Dermis microvascular lymphatic vessel endothelial cell (primary cell): ENCODE results near the gene KRT4. TPM values are rescaled to one million over a fixed set of nuclear protein-coding genes. Genes with fewer than 3 reads are reported as not detected.

Experiments used
- DNase-seq, 2 donors: peaks; one replicate each; pipeline versions ENCODE4 v3.0.0 to v3.0.0-alpha.2; 2010; ENCODE audit warnings: low read depth in 2 of 2
- total RNA-seq: library from RNA; depleted of rRNA; stranded (reverse); fragments of >200 nt; gene quantifications from 2 replicates; pipeline ENCODE4 v1.2.1, GENCODE V29; 2014

The KRT4 gene
- total RNA-seq, 1 donor from 2014 or later = not detected

DNA sequence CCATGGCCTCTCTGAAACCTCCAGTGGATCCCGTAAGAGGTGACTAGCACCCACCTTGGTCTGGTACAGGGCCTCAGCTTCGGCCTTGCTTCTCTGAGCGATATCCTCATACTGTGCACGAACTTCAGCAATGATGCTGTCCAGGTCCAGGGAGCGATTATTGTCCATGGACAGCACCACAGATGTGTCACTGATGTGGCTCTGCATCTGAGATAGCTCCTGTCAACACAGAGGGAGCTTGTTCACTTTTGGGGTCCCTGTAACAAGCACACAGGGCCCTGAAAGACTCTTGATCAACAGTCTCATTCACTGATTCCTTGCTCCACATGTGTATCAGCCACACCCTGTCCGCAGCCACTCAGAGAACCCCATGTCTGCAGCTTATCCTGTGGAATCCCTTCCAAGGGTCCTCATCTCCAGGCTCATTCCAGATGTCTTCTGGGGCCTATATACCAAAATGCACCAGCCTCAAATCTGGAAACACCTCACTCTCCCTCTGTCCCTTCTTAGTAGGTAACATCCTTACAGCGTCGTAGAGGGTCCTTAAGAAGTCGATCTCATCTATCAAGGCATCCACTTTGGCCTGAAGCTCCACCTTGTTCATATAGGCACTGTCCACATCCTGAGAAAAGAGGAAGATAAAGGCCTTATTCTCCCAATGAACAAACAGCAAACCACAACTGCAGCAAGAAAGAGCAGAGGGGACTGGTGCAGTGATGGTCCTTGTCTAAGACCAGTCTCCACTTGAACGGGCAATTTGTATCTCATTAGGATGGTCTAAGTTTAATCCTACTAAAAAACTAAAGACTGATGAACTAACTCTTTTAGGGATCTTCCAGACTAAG, 21.5 kb downstream of the KRT4 start:
- DNase-seq = no peak

DNA sequence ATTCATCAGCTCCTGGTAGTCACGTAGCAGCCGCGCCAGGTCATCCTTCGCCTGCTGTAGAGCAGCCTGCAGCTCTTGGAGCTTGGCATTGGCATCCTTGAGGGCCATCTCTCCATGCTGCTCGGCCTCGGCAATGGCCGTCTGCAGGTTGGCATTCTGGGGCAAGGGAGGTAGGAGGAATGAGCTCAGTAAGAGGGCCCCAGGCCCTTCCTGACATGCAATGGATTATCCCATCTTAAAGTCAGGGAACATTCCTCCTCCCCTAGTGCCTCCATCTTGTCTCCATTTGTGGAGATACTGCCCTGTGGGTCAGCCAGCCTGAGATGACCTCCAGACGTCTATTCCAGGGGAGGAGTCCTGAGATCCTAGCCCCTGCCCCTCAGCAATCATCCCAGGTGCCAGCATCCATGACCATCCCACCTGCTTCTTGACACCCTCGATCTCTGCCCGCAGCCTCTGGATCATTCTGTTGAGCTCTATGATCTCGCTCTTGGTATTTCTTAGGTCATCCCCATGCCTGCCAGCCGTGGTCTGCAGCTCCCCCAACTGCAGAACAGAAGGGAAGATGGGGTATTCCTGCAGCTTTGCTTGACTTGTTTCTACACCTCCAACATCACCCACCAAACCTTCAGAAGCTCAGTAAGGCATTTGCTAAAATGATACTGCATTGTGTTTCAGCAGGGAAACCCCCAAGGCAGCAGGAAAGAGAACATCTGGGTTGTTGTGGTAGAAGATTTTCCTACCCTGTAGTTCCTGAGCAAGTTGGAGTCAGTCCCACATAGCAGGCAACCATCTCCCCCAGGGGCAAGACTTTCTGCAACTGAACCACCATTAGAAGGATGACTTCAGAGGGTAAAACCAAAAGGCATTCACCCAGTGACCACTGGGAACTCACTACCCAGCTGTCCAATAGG, 22.4 kb downstream of the KRT4 start:
- DNase-seq = no peak

DNA sequence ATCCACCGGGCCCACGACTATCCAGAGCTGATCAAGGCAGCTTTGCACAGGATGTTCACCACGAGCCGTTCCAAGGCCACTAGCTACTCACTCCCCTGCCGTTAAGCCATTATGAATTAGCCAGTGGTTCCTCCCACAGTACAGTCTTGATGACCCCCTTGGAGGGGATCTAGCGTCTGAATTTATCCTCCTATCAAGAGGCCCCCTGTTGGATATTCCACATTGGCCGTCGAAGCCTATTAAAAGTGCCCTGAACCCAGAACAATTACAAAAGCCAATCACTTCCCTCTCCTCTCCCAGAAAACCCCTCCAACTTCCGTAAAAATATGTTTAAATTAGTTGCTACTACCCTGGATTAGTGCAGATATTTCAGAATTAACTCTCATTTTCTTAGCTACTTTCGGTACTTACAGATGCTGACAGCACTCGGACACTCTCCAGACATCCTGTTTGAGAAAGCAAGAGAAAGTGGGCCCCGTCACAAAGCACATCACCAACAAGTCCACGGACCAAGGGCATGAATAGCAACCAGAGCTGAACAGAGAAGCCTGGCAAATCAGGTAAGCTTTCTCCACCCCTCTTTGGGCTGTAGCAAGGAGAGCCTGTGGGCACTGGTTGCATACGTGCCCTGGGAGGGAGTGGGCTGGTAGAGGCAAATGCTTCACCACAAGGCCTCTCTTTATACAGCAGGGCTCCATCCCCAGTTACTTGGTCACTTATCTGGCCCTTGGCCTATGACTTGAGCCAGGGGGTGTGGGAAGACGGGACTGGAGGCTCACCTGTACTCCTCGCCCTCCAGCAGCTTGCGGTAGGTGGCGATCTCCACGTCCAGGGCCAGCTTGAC, 23.3 kb downstream of the KRT4 start:
- DNase-seq = no peak

DNA sequence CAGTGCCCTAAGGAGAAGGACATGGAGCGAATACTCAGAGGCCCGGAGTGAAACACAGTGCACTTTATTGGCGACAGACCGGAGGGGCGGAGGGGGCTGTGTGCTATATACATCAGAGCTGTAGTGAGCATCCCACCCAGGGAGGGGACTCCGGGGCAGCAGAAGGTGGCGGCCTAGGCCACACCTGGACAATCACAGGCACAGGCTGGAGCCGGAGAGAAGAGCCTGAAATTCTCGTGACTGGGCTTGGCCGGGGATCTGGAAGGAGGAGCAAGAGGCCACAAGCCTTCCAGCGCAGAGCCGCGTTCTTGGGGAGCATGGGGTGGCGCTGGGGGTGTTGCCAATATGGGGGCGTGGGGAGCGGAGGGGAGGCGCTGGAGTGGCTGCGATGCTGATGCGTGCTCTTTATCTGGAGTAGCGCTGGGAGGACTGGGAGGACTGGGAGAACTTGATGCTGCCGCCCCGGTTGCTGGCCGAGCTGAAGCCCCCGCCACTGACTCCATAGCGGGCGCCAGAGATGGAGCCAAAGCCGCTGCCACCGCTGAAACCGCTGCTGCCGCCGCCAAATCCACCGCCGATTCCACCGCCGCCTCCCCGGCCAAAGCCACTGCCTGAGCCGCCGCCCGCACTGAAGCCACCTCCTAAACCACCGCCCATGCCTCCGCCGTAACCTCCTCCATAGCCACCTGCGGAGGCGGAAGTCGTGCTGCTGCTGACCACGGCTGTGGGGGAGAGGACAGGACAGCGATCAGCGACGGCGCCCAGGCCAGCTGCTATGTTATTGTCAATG, 24.1 kb downstream of the KRT4 start:
- DNase-seq = no peak

DNA sequence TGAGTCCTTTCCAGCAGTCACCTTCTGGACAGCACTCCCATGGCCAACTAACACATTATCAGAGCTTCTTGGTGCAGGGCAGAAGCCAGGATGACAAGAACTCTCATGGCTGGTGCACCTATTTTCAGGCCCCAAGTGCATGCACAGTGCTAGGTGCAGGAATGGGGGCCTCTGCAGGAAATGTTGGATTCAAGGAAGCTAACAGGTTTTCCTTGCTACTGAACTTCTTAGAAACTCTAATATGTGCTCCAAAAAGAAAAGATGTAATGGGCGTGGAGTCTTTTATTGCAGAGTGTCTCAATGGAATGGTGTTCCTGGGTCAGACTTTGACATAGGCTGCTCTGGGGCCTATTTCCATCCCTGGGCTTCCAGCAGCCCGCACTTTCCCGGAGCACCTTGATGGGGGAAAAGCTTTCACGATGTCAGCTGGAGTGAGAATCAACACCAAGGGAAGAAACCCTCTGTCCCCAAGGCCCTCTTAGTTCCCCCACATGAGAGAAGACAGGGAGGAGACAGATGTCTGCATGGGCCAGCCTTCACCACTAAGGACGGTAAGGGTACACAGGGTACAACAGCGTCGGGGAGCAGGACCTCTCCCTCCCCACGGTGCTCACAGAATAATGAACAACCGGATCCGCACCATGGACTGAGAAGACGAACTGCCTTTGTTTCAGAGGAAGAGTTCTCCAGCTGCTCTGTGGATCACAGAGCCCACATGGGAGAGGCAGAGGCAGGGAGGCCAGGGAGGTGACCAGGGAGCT, 24.9 kb downstream of the KRT4 start:
- DNase-seq = no peak

DNA sequence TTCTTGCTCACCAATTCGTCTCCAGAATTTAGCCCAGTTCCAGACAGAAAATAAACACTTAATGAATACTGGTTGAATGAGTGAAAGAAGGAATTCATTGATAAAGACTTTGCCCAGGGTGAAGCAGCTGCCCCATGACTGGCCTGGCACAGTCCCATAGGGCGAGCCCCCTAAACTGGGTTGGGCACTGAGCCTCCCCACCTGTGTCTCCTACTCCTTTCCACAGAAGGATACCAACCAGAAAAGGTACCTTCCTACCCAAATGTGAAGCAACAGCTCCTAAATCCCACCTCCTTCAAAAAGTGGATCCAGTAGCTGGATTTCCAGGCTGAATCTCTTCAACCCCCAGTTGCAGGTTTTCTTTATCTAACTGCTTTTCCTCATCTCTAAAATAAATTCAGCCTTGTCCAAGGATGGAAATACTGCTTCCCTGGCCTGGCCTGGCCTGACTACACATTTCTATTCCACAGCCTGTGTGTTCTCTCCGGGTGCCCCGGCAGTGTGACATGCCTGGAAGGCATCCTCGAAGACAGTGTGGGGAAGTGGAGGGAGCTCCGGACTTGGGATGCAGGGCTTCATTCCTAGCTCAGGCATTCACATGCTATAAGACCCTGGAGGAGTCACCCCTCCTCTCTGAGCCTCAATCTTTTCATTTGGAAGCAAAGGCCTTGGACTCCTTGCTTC, 25.6 kb downstream of the KRT4 start:
- no peak for DNase-seq

DNA sequence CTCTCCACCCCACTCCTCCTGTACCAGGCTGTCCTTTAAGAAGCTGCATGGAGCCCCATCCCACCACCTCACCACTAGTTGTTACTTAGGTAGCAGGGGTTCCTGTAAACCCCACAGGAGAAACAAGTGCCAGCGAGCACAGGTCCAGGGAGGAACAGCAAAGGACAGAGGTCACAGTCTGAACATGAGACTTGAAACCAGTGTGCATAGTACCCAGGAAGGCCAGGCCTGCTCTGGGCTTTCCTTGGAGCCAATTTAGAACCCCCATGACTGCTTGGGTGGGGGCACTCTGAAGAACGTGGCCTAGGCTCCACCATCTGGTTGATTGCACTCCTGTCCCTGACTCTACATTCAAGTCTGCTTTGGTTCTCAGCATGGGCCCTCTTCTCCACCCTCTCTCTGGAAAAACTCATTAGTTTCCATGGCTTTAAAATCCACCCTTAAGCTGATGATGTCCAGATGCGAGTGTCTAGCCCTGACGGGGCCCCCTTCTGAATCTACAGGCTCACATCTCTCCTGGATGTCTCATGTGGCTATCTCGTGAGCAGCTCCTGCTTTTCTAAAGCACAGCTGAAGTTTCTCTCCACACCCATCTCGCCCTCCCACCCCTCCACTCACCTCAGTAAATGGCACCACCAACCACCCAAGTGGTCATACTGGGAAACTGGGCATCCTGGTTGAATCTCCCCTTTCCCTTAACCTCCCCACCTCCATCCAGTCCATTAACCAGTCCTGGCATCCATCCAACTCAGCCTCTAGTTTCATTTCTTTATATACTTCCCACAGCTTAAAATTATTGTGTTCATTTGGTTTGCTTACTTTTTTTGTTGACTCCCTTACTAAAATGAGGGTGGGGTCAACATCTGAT, 26.4 kb downstream of the KRT4 start:
- no peak for DNase-seq

DNA sequence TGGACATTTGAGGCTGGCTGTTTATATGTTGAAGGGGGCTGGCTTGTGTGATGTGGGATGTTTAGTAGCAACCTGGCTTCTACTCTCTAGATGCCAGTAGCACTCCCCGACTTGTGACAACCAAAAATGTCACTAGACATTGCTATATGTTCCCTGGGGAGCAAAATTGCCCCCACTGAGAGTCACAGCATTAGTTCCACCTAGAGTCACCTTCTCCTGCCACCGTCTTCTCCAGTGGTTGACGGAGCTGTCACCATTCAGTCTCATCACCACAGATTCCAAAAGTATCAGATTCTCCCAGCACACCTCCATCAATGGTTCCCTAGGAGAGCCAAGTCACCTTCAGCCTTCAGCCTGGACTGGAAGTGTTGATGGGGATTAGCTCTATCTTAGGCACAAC, 29.0 kb downstream of the KRT4 start:
- no peak for DNase-seq

DNA sequence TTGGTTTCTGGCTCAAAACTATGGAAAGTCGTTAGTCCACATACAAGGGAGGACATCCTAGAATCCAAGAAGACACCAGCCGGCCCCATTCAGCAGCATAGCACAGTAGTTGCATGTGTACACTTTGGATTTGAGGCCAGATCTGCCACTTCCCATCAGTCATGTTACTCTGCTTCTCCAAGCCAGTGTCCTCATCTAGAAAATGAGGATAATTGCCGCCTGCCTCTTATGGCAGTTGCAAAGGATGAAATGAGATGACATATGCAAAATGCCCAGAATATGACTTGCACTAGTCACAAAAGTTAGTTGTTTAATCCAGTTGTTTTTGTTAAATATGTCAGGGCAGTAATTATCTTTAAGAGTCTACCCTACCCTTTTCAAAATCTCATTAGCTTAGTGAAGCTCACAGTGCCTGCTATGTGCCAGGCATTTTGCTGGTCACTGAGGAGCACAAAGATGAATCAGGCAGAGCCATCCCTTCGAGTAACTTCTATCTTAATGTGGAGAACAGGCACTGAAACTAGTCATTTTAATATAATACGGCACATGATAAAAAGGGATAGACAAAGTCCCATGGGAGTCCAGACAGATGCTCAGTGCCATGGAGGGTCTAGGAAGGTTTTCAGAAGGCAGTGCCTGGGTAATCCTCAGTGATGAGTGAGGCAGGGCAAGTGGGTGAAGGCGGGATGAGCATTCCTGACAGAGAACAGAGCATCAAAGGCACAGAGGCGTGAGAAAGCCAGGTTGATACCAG, 30.2 kb downstream of the KRT4 start:
- no peak for DNase-seq

DNA sequence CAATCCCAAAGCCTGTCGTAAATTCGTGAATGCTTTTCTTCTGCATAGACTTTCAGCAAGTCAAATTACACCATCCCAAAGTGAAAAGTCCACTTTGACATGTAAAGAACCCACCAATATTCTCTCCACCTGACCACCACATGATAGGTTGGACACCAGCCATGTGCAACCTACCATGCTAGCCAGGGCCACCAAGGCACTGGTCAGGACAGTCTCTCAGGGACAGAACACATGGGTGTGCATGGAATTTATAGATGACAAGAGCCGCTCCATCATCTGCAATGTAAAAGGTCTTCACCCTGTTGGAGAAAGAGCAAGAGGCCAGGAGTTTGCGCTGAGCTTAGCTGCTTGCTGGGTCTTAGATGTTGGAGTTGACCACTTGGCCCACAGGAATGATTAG, 31.4 kb downstream of the KRT4 start:
- DNase-seq = no peak

DNA sequence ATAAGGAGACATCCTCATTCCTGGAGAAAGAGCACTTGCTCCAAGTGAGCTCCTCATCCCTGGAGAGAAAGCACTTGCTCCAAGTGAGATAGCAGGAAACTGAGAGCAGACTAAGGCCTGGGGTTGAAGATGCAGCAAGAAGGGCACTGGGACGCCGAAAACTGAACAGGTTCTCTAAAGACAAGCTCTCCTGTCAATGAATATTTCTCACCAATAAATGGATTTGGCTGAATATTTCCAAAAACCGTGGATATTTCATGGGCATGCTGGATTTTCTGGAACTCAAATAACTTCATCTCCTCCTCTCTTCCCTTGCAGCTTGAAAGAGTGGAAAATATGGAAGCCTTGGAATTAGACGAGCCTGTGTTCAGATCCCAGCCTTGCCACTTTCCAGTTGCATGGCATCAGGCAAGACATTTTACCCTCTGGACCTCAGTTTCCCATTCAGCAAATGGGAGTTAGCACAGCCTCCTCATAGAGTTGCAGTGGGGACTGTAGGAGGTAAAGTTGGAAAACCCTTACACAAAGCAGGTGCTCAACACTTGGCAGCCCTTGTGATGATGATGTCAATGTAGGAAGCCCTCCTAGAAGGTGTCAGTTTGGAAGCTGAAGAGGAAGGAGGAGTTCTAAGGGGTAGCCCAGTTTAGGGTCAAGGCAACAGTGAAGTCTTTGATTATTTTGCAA, 32.4 kb downstream of the KRT4 start:
- no peak for DNase-seq

DNA sequence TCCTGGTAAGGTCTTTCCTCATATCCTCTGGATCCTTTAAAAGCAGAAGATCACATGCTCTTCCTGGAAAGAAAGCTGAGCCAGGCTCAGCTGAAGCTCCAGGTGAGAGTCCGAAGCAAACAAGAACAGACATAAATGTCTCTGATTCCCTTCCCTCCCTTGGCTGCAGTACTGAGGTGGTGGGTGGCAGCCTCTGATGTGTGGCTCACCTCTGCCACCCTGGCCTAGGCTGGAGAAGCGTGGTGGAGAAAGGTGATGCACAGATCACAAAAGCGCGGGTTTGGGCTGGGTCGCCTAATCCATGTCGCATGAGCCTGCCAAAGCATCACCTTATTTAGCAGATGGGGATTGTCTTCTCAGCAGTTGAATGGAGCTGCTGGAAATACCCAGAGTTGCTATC, 34.0 kb downstream of the KRT4 start:
- no peak for DNase-seq

DNA sequence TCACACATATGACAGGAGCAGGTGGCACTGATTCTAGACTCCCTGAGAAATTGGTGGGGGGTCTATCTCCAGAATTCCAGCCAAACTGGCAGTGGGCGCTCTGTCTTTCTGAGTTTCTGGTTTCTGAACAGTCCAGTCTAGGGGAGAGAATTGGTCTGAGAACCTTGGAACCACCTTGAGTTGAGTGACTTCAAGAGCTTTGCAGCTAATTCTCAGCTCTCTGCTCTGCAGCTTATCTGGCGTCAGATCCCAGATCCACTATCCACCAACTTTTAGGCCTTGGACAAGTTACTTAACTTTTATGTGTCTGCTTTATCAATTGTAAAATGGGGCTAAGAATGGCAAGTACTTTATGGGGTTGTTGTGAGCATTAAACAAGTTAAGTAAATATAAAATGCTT, 35.1 kb downstream of the KRT4 start:
- DNase-seq = no peak

DNA sequence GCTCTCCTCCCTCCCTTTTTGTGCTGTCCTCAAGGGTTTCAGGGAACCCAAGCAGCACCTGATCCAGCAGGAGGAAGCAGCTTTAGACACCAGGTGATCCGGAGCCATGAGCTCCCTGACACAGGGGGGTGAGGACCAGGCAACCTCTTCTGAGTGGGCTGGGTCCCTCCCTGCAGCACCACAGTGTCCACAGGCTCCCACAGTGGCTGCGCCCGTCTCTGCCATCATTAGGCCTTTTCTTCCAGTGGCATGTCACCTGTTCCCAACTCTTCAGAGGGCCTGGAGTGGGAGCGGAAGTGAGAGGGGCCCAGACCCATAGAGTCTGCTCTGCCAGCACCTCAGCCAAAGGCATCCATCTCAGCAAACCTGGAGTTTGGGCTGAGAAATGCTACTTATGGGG, 36.4 kb downstream of the KRT4 start:
- DNase-seq = no peak

DNA sequence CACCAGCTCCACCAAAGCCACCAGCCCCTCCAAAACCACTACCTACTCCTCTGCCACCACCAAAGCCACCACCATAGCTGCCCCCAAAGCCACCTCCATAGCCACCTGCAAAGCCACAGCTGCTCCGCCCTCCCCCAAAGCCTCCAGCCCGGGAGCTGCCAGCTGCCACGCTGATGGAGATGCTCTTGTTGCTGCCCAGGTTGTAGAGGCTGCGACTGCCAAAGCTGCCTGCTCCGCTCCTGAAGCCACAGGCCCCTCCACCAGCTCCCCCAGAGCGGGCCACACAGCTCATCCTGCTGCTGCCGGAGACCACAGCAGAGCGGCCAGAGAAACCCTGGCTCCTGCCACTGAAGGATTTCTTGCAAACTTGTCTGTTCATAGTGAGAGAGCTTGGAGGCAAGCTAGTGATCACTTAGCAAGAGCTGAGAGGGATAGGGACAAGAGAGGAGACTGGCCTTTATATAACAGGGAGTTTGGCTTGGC, 37.0 kb downstream of the KRT4 start, which contains the start of gene KRT76:
KRT76 (minus strand) TSS at position 433 of the 483 bp plus-strand sequence; CDS start at position 379, 54 bp downstream.
- DNase-seq = no peak

DNA sequence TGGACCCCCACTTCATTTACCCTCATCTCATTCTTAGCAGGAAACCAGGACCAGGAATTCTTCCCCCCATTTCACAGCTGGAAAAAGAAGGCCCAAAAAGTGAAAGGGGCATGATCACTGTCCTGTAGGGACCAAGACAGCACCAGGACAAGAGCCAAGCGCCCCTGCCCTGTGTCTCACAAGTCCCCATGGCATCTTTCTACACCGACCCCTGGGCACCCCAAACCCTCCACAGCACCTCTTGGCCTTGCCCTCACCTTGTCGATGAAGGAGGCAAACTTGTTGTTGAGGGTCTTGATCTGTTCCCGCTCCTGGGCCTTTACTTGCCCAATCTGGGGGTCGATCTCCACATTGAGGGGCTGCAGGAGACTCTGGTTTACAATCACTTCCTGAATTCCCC, 37.5 kb downstream of the KRT4 start:
- no peak for DNase-seq
